PFSK-1 (cell line): ENCODE measurements around the gene CTAG1A.

ENCODE experiments used
- POLR2AphosphoS5 ChIP-seq: IDR thresholded peaks from 2 replicates; pipeline ENCODE4 v1.6.1; 2012; ENCODE audit warnings: low read depth, mild to moderate bottlenecking, control low read depth, low read length, moderate library complexity
- TAF1 ChIP-seq: IDR thresholded peaks from 2 replicates; pipeline ENCODE4 v1.6.1; 2012; ENCODE audit warnings: low read length, control low read depth, borderline replicate concordance; ENCODE audit not compliant: insufficient read depth
- TF ChIP-seq, protein P1 (sequence below), 2 experiments: IDR thresholded peaks; 2 replicates each; pipeline versions ENCODE4 v1.6.1 to v1.8.0; 2011 to 2012; ENCODE audit warnings: low read depth in 2 of 2, low read length in 2 of 2, control low read depth in 1 of 2, inconsistent platforms in 1 of 2, mild to moderate bottlenecking in 1 of 2, moderate library complexity in 1 of 2; ENCODE audit not compliant: insufficient read depth in 1 of 2

DNA sequence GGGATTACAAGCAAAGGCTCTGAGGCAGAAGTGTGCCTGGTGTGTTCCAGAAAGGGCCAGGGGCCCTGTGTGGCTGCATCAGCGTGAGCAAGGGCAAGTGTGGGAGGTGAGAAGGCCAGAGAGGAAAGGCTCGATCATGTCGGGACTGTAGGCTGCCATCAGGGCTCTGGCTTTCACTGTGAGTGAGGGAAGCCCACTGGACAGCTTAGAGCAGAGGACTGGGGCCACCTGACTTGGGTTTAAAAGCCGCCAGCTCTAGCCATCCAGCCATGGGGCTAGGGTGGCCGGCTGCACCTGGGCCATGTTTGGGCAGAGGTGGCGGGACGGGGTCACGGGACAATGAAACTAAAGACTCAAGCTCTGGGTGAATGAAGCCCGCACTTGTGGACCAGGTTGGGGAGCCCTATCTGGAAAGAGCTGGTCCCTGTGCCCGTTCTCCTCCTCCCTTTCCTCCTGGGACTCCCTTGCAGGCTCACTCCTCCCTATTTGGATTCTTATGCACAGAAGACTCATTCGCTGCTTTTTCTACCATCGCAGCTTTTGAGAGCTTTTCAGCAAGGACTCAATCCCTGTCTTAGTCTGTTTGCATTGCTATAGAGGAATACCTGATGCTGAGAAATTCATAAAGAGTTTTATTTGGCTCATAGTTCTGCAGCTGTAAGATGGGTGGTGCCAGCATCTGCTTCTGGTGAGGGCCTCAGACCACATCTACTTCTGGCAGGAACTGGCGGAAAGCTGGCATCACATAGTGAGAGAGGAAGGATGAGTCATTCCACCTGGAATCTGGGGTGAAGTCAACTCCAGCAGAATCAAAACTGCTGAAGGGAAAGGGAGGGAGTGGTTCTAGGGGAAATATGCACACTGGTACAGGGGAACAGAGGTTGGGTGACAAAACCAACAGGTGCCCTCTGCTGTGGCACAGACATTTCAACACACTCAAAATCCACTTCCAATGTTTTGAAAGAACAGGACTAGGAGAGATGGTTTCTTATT lies 18.8 kb downstream of the CTAG1A start:
- no peak for TF ChIP-seq POLR2AphosphoS5
- TF ChIP-seq, protein P1, sequence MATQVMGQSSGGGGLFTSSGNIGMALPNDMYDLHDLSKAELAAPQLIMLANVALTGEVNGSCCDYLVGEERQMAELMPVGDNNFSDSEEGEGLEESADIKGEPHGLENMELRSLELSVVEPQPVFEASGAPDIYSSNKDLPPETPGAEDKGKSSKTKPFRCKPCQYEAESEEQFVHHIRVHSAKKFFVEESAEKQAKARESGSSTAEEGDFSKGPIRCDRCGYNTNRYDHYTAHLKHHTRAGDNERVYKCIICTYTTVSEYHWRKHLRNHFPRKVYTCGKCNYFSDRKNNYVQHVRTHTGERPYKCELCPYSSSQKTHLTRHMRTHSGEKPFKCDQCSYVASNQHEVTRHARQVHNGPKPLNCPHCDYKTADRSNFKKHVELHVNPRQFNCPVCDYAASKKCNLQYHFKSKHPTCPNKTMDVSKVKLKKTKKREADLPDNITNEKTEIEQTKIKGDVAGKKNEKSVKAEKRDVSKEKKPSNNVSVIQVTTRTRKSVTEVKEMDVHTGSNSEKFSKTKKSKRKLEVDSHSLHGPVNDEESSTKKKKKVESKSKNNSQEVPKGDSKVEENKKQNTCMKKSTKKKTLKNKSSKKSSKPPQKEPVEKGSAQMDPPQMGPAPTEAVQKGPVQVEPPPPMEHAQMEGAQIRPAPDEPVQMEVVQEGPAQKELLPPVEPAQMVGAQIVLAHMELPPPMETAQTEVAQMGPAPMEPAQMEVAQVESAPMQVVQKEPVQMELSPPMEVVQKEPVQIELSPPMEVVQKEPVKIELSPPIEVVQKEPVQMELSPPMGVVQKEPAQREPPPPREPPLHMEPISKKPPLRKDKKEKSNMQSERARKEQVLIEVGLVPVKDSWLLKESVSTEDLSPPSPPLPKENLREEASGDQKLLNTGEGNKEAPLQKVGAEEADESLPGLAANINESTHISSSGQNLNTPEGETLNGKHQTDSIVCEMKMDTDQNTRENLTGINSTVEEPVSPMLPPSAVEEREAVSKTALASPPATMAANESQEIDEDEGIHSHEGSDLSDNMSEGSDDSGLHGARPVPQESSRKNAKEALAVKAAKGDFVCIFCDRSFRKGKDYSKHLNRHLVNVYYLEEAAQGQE (IDR thresholded peaks at IDR 0.05; ENCODE audit: insufficient read depth in 1 of 2, low read depth in 2 of 2, low read length in 2 of 2) = no peak
- TF ChIP-seq TAF1 = no peak
